Brain microvascular endothelial cell (primary cell): ENCODE results near the gene CLCN2.

Experiments used
- DNase-seq: peaks from one replicate; pipeline ENCODE4 v3.0.0-alpha.2; 2020
- H3K27ac ChIP-seq: fragments of 250-450 bp; sonication (Bioruptor Pico); 2 replicates; pipeline ENCODE4 v1.5.1; 2020; ENCODE audit warnings: mild to moderate bottlenecking, moderate library complexity
- H3K27me3 ChIP-seq: fragments of 250-450 bp; sonication (Bioruptor Pico); replicated peaks from 2 replicates; pipeline ENCODE4 v1.5.1; 2020; ENCODE audit warnings: mild to moderate bottlenecking
- H3K36me3 ChIP-seq: fragments of 250-450 bp; sonication (Bioruptor Pico); replicated peaks from 2 replicates; pipeline ENCODE4 v1.5.1; 2020; ENCODE audit warnings: mild to moderate bottlenecking
- H3K4me3 ChIP-seq: 2 replicates; pipeline ENCODE4 v1.5.1; 2011; ENCODE audit warnings: low read depth, mild to moderate bottlenecking, control low read depth, low read length, moderate library complexity
- in situ Hi-C: cut with HindIII; loops from 2 replicates; pipeline ENCODE4 v1.10.0; 2017; ENCODE audit warnings: low sequenced_read_pairs, low pct_ligation_motif_present
- TF ChIP-seq, protein P1 (sequence below): IDR thresholded peaks from 2 replicates; pipeline ENCODE4 v1.5.1; 2011; ENCODE audit warnings: low read depth, mild to moderate bottlenecking, moderate library complexity, low read length, control low read depth, inconsistent platforms; ENCODE audit errors: missing control alignments

Gene CLCN2

DNA sequence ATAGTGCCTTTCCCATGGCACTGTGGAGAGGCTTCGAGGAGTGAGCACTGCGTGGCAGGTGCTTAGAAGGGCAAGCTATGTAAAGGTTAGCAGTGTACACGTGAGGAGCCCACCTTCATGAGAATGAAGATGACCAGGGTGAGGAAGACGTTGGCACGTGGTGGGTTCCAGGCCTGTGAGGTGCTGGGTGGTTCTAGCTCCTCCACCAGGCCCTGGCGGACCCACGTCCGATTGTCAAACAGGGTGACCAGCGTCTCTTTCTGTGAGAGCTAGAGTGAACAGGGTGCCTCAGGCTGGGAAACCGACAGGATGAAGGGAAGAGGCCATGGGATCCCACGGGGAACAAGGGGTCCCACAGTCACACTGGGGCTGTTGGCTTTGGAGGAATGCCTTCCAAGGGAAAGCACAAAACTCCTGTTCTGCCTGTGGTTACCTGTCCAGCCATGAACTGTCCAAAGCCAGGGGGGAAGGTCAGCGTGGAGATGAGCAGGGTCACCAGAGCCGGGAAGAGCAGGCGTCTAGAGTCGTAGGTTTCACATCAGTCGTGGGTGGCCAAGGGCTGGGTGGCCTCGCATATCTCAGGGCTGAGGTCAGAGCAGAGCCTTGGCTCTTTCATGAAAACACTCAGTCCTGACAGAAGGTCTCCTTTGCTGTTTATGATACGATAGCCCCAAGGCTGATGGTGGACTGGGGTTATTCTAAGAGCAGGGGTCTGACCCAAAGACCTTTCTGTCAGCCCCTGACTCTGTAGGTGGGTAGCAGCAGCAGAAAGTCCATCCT is 6.0 kb downstream of the CLCN2 start:
- TF ChIP-seq, protein P1, sequence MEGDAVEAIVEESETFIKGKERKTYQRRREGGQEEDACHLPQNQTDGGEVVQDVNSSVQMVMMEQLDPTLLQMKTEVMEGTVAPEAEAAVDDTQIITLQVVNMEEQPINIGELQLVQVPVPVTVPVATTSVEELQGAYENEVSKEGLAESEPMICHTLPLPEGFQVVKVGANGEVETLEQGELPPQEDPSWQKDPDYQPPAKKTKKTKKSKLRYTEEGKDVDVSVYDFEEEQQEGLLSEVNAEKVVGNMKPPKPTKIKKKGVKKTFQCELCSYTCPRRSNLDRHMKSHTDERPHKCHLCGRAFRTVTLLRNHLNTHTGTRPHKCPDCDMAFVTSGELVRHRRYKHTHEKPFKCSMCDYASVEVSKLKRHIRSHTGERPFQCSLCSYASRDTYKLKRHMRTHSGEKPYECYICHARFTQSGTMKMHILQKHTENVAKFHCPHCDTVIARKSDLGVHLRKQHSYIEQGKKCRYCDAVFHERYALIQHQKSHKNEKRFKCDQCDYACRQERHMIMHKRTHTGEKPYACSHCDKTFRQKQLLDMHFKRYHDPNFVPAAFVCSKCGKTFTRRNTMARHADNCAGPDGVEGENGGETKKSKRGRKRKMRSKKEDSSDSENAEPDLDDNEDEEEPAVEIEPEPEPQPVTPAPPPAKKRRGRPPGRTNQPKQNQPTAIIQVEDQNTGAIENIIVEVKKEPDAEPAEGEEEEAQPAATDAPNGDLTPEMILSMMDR: no peak
- DNase-seq: no peak
- Histone ChIP-seq H3K27me3 (no peaks in the 10 kb centered on the region), H3K27ac (no peak overlapping the region), H3K36me3 (no peaks in the 10 kb centered on the region), H3K4me3 (no peak overlapping the region)
- in situ Hi-C loops: loop anchor here (25.0 kb wide), 1 partner anchor 182 kb away; no protein-coding TSS in a partner anchor

DNA sequence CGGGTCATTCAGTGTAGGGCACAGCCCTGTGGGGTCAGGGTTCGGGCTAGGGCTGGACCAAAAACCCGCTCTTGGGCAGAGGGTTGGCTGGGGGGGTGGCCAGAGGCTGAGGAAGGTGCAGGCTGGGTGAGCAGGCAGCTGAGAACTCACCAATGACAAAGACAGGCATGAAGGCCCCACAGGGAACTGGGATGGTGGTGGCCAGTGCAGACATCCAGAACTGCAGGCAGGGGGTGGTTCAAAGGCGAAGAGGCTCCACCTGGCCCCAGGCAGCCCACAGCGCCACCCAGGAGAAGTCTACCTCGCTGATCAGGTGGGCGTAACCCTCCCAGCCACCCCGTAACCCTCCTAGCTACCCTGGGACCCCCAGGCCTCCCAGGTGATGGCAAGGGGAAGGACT is 6.7 kb downstream of the CLCN2 start:
- DNase-seq: no peak
- in situ Hi-C loops: loop anchor here (25.0 kb wide), 1 partner anchor 183 kb away; no protein-coding TSS in a partner anchor
- TF ChIP-seq, protein P1: no peak
- Histone ChIP-seq H3K36me3 (no peaks in the 10 kb centered on the region), H3K27ac (no peak overlapping the region), H3K4me3 (no peak overlapping the region), H3K27me3 (no peaks in the 10 kb centered on the region)

DNA sequence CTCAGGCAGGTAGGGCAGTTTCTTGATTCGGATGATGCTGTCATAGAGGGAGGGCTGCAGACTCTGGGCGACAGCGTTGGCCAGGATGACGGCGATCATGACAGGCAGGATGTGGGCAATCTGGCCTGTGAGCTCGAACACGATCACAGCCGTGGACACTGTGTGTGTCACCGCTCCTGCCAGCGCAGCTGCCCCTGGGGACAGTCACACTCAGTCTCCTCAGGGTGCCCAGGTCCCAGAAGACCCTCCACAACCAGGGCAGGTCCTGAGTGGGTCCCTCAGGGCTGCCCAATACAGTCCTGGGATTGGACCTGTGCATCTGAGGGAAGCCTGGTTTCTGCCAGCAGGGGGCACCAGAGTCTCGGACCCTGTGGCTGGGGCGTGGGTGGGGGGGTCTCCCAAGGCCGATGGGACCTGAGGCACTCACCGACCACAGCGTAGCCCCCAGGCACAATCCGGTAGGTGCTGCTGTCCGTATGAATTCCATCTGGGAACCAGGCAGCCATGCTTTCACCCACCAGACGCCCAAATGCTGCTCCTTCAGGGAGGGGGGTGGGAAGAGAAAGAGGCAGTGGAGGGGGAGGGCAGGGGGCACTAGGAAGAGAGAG is 7.2 kb downstream of the CLCN2 start:
- no peak for DNase-seq
- TF ChIP-seq, protein P1: peak; percentile 90
- no peak overlapping the region for H3K27ac ChIP-seq
- no peaks in the 10 kb centered on the region for H3K27me3 ChIP-seq
- no peaks in the 10 kb centered on the region for H3K36me3 ChIP-seq
- in situ Hi-C loops: loop anchor here (25.0 kb wide), 1 partner anchor 183 kb away; no protein-coding TSS in a partner anchor
- no peak overlapping the region for H3K4me3 ChIP-seq

- Histone ChIP-seq H3K36me3 (no peaks in the 10 kb centered on the region), H3K27me3 (no peaks in the 10 kb centered on the region), H3K27ac (no peak overlapping the region), H3K4me3 (no peak overlapping the region)
- TF ChIP-seq, protein P1: no peak
- in situ Hi-C loops: loop anchor here (25.0 kb wide), 1 partner anchor 184 kb away; no protein-coding TSS in a partner anchor
- no peak for DNase-seq
Observed at GRCh38 chr3:184353546-184353941, 7.9 kb downstream of the CLCN2 start.

GRCh38 chr3:184352897-184353545 is 8.4 kb downstream of the CLCN2 start:
- TF ChIP-seq, protein P1: no peak
- no peak overlapping the region for H3K27ac ChIP-seq
- no peaks in the 10 kb centered on the region for H3K27me3 ChIP-seq
- DNase-seq: no peak
- no peak overlapping the region for H3K4me3 ChIP-seq
- in situ Hi-C loops: loop anchor here (25.0 kb wide), 1 partner anchor 184 kb away; no protein-coding TSS in a partner anchor
- no peaks in the 10 kb centered on the region for H3K36me3 ChIP-seq
